HPDE6-E6E7 (cell line): ENCODE data around the gene PPP1R12B.
"Not testable (repeated sequence)": the region's sequence is repeated elsewhere in the genome, so short reads cannot be mapped to it uniquely, and the experiment has no call there.

Experiments used
- DNase-seq: peaks from one replicate; pipeline ENCODE4 v3.0.0; 2011; ENCODE audit warnings: missing footprints; ENCODE audit errors: extremely low spot score

The PPP1R12B gene

DNA sequence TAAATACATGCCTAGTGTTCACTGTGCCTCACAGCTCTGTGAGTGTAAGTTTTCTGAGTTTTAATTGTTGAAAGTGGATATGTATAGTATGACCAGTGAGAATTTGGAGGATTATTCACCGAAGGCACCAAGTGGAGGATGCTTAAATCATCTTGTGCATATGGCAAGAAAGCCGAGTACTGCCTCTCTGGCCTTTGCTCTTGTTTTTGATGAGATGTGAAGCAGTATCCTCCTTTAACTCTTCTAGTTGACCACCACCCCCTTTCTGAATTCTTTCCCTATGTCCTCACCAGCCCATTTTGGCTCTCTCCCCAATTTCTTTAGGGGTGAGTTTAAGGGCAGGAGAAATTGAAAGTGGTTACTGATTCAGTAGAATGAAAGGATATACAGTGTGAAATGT, 231.3 kb downstream of the PPP1R12B start:
- DNase-seq: no peak

DNA sequence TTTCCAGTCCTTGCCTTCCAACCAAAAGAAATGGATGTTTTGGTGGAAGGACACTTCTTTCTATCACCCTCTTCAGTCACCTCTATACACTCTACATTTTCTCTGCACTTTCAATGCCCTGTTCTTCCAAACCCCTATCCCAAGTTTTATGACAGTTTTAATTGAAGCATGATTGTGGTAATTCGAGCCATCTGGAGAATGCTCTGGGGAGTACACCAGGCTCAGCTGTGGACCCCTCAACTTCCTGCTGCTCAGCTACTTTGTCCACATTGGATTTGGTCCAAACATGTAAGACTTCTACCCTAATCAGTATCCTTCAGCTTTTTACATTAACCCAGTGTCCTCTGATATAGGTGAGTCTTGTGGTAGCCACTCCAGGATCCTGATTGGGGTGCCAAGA, 232.1 kb downstream of the PPP1R12B start:
- DNase-seq: no peak

DNA sequence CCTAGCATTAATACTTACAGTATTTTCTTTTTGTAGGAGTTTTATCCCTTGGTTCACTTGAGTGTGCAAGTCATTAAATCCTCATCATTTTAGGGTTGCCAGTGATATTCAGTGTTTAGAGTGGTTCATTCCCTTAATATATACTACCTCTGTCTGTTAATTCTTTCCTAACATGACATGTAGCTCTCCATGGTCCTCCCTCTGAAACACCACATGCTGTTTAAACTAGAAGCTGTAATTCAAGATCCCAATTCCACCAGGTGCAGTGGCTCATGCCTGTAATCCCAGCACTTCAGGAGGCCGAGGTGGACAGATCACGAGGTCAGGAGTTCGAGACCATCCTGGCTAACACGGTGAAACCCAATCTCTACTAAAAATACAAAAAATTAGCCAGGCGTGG, 233.9 kb downstream of the PPP1R12B start:
- DNase-seq: not testable (repeated sequence)

DNA sequence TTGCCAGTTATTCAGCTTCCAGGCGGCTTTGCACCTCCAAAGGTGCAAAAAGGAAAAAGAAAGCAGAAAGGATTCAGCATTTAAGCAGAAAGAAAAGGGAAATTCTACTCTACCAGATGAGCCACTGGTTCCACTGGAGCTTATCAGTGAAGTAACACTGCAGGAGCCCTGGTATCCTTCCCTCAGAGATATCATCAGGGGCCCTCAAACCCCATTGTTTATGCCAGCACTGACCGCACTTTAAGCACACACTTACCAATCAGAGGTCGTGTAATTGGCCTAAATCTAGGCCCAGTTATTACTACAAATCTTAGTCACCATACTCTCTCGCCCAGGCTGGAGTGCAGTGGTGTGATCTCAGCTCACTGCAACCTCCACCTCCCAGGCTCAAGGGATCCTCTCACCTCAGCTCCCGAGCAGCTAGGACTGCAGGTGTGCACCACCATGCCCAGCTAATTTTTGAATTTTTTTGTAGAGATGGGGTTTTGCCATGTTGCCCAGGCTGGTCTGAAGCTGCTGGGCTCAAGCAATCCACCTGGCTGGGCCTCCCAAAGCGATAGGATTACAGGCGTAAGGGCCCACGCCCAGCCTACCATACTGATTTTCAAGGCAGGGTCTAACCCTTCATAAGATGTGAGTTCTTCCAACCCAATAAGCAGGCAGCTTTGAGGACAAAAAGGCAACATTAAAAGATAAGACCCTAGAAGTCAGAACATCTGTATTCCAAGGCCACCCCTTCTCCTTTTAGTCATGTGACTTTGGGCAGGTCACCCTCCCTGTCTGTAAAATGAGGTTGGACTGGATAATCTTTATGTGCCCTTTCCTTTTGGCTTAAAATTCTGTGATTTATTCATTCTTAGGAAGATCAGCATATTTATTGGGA, 236.4 kb downstream of the PPP1R12B start:
- DNase-seq: no peak

DNA sequence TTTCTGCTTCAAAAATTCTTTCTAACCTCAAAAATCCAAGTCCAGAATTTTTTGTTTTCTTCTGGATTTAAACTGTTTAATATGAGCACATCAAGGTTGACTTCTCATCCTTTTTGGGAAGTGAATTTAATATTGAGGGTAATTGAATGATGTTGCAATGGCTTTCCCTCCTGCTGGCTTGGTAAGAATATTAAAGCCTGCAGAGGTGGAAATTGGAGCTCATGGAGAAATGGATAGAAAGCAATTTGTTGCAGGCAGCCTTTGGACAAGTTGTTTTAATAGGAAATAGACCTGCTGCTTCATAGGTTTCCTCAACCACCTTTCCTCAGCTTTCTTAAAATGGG, 237.1 kb downstream of the PPP1R12B start:
- DNase-seq: no peak

DNA sequence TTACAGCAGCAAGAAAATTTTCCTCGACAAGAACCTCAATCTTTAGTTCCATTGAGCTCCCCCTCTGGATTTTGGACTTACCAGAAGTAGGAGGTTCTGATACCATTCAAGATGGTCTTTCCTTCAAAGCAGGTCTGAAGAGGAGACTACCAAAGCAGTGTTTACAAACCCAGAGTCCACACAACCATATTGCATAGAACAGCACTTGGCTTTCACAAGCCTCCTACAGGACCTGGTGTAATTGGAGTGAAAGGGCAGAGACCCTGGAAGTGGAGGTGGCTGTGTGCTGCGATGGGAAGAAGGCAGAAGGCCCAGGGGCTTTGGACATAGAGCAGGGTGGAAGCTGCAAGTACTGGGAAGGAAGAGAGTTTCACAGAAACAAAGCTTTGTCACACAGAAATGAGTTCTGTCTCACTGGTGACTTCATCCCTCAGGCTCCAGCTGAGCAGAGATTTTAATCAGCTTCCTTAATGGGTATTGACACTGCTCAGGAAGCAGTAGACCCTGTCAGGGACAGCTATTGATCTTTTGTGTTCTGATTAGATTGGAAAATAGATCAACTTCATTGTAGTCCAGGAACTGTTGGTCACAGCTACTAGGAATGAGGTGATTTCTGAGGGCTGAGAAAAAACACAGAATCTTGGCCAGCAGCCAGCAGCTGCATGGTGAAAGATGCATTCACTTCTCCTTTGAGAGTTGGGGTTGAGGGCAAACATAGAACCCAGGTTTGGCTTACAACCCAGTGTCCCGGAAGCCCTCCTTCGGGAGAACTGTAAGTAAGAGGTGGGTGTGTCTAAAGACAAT, 237.7 kb downstream of the PPP1R12B start:
- no peak for DNase-seq

DNA sequence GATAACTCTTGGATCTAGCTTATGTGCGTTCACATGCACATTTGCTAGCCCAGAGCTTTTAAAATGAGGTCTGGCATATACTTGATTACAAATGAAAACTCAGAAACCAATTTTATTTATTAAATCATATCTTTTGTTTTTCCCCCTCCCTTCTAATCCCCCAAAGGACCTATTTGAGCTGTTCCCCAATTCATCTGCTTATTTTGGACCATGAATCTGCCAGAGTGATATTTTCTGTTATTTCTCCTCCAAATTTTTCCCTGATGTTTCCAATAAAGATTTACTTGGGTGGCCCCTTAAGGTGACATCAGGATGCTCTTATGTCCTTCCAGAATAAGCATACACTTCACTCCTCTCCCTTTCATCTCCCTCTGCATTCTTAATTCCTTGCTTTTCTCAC, 238.4 kb downstream of the PPP1R12B start:
- DNase-seq: no peak

DNA sequence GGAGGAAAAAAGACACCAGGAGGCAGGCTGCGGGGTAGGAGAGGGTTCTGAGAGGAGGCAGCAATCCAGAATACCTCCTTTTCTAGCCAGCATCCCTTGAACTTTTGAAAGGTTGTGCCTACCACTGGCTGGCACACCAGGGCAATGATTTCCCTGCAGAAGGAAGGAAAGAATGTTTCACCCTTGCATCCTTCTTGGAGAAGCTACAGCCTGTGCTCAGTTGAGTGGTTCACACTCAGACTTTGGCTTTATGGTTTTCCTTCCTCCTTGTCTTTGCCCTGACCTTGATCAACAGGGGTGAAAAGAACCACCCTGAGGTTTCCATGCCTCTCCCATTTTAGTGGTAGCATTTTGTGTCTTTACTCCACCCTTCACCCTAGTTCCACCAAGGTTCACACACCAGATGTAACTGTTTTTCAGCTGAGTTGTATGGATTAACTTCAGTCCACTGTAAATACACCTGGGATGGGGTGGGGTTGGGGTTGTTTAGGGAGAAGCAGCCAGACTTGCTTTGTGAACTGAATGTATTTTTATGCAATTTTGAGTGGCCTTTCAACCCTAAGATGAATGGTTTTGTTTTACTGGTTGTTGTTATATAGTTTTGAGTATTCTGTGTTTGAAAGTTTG, 239.5 kb downstream of the PPP1R12B start:
- no peak for DNase-seq

DNA sequence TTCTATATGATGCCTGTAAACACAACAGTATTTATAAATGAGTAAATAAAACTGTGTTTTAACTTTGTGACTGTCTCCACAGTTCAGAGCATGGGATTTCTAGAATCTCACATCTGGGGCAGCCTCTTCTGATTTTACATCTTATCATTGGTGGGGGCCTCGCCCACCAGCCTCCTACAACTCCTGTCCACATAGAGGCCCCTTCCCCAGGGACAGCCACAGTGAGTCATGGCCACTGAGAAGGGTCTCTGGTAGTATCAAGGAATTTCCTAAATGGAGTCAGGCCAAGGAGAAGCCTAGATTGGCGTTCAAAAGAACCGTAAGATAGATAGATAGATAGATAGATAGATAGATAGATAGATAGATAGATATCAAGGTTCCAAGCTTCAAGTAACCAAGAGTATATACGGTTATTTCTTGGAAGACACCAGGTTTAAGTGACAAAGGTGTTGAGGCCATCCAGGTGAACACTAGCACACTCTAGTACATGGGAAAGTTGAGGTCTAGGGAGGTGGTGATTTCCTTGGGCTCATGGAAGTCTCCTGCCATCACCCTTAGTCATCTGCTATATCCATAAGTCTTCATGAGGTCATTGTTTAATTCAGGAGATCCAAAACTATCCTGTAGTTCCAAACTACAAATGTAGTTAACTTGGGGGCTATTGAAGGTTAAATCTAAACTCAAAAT, 240.1 kb downstream of the PPP1R12B start:
- no peak for DNase-seq

DNA sequence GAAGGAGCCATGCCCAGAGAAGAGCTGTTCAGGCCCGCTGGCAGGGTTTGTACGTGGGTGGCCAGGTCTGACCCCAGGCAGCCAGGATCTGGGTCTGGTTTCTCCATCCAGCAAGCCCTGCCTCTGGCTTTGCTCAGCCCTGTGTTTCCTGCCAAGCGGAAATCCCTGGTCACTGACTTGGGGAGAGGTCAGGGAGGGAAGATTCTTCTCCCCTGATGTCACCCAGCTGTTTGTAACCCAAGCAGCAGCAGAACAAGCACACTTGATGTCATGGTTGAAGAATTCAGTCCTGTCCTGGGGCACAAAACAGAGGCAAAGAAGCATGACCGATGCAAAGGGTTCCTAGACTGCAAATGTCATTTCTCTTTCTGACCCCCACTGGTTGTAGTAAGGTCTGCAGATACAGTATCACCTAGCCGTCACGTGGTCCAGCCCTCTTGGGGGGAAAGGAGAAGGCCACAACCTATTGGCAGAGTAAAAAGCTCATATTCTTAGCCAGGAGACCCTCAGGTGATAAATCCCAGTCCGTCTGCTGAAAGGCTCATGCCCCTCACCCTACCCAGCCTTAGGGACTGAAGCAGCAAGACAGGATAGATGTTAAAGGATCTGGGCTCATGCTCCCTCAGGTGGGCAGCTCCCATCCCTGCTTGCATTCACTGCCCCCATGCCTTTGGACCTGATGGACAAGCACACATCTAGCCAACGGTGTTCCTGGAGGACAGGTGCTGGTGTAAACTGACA, 240.9 kb downstream of the PPP1R12B start:
- peak; percentile 92 for DNase-seq

DNA sequence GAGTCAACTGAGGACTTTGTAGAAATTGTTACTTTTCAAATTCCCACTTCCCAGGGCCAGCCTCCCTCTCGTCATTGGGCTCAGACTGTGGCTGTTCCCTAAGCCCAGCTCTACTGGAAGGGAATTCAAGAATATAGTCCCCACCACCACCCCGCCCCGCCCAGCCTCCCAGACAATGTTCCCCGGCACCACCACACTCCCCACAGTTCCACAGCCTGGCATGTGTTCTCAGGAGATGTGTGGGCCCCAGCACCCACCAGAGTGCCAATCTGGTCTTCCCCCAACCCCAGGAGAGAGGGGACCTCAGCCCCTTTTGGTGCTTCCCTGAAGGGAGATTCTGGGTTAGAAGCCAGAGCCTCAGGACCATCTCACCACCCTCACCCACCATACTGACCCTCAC, 241.6 kb downstream of the PPP1R12B start:
- no peak for DNase-seq

DNA sequence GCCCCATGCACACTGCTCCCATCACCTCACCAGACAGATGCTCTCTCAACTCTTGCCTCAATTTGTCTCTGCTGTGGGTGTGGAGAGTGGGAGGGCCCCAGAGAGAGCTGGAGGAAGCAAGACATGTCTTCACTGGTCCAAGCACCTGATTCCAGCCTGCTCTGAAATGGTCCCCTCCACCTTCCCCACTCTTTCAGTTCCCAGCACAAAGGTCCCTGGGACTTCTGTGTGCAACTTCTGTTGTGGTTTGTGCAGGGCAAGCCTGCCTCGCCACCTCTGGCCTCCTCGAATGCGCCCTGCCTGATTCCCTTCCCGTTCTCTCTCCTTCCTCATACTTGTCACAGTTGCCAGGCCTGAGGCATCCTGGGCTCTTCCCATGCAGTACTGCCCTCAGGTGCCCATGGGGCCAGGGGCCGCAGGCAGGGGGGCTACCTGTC, 242.5 kb downstream of the PPP1R12B start:
- DNase-seq: peak; percentile 53

DNA sequence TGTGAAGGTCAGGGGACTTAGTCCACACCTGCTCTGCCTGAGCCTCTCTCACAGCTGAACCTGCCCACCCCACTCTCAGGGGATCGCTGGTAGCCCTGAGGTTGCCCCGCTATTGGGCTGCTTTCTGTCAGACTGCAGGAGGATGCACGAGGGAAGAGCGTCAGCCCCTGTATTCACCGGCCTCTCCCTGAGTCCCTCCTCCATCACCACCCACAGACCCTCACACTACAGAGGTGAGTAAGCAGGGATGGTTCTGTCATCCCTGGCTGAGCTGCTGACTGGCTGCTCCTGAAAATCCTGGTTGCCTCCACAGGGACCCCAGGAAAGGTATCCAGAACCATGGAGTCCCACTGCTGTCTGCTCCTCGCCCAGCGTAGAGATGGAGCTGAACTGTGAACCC, 243.0 kb downstream of the PPP1R12B start:
- no peak for DNase-seq

DNA sequence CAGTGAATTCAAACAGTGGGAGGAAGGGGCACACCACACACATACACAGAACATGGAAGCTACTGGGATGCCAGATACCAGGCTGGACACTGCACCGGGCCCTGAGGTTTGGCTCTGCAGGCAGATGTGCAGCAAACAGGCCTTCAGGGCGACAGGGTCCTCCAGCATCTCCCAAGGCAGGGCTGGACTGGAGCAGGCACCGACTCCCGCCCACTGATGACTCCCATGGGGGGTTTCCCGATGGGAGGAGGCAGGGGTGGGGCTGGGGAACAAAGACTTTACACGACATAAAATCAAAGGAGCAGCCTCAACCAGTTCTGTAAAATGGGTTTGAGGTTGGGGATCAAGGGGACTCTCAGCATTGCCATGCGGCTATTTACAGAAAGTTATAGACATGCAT, 243.6 kb downstream of the PPP1R12B start:
- no peak for DNase-seq

DNA sequence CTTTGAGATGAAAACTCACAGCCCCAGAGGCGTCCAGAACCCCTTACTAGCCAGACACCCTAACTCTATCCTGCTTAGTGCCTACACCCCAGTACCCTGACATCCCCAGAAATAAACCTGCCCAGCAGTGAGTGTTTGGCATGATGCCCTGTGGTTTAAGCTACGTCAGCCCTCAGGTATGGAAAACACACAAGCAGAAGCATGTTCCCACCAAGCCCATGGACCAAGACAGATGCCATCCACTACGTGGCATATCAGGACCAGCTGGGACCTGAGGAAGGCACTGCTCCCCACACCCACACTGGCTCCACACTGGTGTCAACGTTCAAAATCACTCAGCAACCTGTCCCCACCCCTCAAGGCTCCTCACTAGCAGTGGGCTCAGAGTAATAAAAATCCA, 245.3 kb downstream of the PPP1R12B start:
- peak; percentile 95 for DNase-seq

DNA sequence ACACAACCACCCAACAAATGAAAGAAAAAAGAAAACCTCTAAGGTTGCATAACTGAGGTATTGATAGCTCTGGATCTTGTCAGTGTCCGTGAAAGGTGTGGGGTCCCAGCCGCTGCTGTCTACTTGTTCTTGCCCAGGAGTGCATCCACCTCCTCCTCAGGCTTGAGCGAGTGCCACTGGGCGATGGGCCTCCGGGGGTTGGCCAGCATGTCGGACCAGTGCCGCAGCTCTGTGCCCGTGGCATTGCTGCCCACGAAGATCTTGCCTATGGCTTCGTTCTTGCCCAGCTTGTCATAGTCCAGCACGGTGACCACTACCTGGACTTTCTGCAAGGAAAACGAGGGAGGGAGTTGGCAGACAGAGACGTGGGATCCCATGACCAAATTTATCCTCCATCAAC, 248.1 kb downstream of the PPP1R12B start:
- no peak for DNase-seq

DNA sequence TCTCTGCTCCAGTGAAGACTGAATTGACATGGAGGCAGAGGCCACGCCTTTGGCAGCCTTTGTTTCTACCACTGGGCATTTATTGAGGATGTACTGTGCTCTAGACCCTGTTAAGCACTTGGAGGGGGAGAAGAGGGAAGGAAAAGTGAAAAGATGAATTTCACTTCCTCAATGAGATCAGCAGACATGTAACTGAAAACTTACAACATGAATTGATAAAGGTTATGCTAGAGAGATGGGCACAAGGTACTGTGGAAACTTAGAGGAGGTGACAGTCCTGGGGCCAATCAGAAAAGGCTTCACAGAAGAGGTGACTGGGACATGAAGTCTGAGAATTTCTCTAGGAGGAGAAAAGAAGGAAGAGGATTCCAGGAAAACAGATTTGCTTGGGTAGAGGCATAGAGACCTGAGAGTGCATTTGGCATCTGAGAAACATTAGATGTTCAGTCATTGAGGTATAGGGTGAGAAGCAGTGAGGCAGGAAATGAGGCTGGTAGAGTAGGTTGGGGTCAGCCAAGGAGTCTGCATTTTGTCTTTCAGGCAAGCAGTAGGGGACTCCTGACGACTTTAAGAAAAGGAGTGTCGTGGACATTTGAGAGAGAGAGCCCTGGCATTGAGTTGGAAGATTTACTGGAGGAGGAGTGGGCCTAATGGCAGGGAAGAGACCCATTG, 248.7 kb downstream of the PPP1R12B start:
- no peak for DNase-seq

DNA sequence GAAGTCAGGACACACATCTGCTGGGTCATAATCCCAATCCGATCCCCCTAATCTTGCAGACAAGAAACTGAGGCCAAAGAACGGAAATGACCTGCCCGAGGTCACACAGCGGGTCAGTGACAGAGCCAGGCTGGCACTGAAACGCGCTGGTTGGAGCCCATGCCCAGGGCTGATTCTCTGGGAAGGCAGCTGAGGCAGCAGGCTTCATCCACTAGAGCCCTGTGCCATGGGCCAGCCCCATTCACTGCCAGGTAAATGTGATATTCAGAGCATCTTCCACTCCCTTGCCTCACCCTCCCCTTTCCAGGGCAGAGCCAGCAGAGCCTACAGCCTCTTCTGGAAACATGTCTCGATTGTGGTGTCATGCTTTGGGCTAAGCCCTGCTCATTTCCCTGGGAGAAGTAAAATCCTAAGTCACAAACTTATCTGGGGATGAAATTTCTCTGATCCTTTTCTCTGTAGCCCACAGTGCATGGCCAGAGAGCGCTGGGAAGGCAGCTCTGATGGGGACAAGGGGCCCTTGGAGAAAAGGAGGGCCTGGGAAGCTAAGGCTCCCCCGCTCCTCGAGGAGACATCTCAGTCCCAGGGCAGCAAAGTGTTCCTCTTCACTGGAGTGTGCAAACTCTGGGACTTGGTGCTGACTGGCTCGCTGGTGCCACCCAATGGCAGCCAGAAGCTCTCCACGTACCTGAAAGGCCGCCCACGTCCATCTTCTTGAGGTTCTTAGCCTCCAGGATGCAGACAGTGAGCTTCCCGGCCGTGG, 251.4 kb downstream of the PPP1R12B start:
- DNase-seq: peak; percentile 74

DNA sequence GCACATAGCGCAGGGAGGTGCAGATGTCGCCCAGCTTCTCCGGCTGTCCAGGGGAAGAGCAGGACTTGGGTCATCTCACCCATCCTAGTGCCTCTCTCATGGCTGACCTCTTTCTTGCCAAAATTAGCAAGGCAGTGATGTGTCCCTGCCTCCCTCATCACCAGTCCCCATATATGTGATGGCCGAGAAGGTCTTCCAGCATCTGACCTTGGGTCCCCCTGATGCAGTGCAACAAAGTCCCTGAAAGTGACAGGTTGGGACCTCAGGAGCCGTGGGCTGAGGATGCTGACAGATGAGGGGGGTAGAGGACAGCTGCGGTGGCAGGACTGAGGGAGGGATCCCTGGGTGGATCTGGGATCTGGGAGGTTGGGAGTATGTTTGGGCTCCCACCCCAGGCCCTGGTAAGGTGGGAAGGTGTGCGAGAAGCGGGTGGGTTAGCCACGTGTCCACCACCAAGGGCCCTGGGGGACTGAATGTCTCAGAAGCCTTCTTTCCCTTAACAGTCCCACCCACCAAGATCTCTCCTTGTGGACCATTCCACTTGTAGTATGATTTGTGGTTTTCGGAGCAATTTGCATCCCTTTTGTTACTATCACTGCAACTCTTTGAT, 252.0 kb downstream of the PPP1R12B start:
- no peak for DNase-seq

DNA sequence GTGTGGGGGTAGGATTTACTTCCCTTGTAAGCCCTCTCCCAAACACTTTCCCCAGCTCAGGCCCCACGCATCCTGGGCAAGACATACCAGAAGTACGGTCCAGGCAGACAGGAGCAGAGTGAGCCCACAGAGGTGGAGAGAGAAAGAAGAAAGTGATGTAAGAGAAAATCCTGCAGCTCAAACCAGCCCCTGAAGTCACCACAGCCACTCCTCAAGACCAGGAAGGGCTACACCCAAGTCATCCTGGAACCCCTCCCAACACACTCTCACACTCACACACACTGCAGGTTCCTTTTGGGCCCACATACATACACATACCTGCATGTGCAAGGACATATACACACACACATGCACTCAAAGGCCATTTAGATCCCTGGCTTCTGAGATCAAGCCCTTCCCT, 254.9 kb downstream of the PPP1R12B start:
- DNase-seq: no peak
